Measurements from ENCODE around the gene FBRSL1.
"Not testable (repeated sequence)": the region's sequence is repeated elsewhere in the genome, so short reads cannot be mapped to it uniquely, and the experiment has no call there.

The FBRSL1 gene

DNA sequence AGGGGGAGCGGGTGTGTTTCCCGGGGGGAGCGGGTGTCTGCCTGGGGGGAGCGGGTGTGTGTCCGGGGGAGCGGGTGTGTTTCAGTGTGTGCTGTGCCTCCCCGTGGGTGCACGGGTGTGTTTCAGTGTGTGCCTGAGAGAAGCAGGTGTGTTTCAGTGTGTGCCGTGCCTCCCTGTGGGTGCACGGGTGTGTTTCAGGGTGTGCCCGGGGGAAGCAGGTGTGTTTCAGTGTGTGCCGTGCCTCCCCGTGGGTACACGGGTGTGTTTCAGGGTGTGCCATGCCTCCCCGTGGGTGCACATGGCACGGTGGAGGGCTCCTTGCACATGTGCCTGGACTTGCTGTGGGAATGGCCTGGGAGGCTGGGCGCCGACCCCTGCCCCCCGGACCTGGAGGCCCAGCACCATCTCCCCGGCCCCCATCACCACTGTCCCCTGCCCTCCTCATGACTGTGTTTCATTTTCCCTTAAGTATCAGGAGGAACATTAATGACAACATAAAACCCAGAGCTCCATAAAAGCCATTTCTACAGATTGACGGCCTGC, 38.7 kb downstream of the FBRSL1 start:
- no peak for DNase-seq

DNA sequence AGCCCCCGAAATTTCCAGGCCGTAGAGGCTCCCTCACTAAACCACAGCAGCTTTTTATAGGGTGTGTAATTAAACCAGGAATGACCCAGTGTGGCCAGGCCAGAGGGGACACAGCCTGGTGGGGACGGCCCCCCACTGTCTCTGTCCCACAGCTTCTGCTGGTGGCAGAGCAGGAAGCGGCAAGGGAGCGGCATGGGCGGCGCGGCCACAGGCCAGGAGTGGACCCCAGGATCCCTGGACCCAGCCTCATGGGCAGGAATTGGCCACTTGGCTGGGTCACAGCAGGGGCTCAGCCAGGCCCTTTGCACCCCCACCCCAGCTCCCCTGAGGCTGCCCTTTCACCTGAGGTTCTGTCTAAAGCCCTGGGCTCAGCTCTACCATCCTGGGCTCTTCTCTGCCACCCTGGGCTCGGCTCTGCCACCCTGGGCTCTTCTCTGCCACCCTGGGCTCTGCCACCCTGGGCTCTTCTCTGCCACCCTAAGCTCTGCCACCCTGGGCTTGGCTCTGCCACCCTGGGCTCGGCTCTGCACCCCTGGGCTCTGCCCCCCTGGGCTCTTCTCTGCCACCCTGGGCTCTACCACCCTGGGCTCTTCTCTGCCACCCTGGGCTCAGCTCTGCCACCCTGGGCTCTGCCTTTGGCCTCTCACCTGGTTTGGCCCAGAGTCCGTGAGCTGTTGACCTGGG, 39.3 kb downstream of the FBRSL1 start:
- no peak for DNase-seq

DNA sequence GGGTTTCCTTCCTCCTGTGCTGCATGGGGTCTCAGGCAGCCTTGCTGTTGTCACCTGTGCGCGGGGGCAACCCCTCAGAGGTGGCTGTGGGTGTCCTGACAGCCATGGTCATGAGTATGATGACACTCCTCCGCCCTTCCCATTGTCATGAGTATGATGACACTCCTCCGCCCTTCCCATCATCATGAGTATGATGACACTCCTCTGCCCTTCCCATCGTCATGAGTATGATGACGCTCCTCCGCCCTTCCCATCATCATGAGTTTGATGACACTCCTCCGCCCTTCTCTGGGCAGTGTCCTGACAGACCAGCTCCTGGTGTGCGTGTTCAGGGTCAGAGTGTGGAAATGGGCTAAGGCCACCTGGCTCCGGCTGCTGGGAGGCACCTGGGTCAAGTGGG, 40.0 kb downstream of the FBRSL1 start:
- DNase-seq = no peak

DNA sequence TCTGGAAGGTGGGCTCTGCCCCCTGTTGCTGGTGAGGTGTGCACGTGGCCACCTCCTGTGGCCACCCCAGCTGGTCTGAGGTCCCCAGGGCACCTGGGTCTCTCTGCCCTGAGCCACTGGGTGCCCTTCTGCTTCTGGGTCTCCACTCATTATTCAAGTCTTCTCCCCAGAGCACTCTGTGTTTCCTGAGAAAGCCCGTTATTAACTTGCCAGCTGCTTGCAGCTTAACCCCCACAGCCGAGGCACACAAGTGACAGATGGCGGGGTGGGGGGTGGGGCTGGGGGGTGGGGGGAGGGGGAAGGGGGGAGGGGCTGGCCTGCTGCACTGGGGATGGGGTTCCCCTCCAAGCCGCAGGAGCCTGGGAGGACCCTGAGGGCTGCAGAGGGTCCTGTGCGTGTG, 40.5 kb downstream of the FBRSL1 start:
- no peak for DNase-seq

DNA sequence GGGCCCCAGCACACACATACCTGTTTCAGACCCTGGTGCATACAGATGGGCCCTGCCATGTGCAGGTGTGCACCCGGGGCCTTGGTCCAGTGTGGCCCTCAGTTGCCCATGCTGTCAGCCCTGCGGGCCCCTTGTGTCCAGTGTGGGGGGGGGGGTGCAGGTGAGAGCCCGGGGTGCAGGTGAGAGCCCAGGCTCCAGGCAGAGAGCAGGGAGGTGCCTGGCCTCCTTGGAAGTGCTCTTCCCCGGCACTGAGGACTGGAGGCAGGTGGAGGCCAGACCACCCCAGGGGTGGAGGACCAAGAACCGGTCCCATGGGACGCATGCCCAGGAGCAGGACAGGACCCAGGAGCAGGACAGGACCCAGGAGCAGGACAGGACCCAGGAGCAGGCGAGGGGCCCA, 40.9 kb downstream of the FBRSL1 start:
- no peak for DNase-seq

DNA sequence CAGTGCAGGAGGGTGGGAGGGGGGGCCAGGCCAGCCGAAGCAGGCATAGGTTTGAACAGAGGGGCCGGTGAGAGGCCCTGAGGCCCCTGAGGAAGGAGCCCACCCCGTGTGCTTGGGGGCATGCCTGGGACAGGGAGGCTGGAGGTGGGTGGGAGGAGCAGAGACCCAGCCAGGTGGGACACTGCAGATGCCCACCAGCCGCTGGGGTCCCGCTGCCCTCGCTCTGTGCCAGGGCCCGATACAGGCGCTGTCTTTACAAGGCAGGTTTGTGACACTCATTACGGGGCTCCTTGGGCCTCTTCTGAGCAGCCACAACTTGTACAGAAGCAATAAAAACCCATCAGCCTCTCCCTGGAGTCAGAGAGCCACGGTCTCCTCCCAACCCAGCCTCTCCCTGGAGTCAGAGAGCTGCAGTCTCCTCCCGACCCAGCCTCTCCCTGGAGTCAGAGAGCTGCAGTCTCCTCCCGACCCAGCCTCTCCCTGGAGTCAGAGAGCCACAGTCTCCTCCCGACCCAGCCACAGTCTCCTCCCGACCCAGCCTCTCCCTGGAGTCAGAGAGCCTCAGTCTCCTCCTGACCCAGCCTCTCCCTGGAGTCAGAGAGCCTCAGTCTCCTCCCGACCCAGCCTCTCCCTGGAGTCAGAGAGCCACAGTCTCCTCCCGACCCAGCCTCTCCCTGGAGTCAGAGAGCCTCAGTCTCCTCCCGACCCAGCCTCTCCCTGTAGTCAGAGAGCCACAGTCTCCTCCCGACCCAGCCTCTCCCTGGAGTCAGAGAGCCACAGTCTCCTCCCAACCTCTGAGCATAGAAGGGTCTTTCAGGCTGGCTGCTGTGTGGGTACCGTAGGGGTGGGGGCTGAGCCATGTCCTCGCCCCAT, 43.0 kb downstream of the FBRSL1 start:
- not testable (repeated sequence) for DNase-seq

DNA sequence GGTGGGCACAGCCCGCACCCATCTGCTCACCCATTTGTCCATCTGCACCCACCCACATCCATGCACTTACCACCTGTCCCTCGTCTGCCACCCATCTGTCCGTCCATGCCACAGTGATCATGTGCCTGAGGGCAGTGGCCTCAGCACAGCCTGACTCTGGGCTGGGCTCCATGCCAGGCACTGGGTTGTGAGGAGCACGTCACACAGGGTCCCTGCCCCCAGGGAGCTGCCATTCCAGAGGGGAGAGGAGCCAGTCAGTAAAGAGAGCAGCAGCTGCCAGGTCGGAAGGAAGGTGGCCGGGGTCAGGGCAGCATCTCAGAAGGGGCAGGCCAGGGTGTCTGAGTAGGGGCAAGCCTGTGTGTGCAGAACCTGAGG, 43.6 kb downstream of the FBRSL1 start:
- no peak for DNase-seq

DNA sequence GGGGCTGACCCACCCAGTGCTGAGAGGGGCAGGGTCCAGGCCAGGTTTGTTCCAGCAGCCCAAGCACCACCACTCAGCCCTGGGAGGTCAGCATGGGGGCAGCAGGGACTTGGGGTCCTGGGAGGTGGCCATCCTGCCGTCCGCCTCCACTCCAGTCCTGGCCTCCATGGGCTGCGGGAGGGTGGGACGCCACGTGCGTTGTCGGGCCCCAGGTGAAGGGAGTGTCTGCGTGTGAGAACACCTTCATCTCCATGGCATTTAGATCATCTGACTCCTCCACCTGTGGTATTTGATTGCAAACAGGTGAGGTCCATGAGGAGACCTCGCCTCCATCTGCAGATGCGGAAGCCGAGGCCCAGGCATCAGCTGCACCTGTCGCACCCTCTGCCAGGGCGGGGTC, 44.1 kb downstream of the FBRSL1 start:
- no peak for DNase-seq

DNA sequence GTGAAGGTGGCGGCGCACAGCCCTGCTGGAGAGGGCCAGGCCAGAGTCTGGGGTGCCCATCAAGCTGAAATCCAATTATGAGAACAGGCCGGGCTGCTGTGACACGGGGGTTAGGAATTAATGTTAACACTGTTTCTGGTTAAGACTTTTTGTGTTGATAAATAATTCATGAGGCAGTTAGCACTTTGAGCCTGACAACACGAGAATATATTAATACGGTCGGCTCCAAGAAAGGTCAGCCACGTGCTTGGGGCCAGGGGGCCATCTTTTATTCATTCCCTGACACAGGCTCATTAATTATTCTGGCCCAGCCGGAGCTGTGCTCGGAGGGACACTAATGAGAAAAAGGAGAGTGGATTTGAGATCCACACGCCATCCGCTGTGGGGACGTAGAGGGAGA, 45.1 kb downstream of the FBRSL1 start:
- DNase-seq = no peak

DNA sequence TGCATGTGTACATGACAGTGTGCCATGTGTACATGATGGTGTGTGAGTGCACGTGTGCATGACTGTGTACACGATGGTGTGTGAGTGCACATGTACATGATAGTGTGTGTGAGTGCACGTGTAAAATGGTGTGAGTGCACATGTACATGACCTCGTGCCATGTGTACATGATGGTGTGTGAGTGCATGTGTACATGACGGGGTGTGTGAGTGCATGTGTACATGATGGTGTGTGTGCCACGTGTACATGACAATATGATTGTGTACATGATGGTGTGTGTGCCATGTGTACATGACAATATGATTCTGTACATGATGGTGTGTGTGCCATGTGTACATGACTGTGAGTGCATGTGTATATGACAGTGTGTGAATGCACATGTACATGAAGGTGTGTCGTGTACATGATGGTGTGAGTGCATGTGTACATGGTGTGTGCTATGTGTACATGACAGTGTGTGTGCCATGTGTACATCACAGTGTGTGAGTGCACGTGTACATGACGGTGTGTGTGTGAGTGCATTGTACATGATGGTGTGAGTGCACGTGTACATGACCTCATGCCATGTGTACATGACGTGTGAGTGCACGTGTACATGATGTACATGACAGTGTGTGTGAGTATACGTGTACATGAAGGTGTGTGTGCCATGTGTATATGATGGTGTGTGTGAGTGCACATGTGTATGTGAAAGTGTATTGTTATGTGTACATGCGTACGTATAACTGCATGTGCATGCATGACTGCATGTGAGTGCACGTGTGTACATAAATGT, 46.3 kb downstream of the FBRSL1 start:
- DNase-seq = no peak

DNA sequence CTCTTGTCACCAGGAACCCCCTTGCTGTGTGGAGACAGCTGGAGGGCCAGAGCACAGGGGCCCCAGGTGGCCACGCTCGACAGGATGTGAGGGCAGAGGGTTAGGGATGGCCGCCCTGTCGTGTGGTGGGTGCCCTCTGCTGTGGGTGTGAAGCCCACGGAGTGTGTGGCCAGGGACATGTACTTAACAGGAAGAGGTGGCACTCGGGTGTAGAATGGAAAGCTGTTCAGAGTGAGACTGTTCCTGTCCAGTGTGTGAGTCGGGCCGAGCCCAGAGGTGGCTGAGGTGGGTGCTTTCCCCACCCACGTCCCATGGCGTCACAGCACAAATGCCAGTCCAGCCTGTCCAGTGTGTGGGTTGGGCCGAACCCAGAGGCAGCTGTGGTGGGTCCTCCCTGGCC, 47.1 kb downstream of the FBRSL1 start:
- DNase-seq = no peak

DNA sequence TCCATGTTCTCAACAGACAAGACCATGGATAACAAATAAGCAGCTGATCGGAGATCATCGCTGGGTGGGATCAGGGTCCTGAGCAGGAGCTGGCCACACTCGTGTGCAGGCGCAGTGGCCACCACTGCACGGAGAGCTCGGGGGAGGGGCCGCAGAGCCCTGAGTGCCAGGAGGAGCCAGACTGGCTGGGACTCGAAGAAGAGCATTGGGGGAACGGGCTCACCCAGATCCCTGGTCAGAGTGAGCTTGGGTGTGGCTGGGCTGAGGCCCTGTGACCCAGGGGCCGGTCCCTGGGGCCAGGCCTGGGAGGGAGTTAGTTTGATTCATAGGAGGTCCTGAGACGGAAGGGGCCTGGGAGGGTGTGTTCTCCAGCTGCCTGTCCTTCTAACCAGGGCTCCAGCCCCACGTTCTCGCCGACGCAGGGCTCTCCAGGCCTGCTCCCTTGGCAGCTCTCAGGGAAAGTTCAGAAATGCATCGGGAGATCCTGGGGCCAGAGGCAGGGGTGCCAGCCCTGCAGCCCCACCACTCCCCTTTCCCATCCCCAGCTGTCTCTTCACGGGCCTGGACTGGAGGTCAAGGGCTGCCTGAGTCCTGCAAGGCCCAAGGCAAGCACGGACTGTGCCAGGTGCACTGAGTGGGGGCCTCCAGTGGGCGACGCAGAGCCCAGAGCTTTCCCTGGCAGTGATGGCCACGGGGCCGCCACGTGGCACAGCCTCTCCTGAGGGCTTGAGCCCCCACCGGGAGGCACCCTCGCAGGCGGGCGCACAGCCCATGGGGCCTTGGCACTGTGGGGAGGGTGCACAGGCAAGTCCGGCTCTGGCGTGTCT, 48.1 kb downstream of the FBRSL1 start:
- no peak for DNase-seq

DNA sequence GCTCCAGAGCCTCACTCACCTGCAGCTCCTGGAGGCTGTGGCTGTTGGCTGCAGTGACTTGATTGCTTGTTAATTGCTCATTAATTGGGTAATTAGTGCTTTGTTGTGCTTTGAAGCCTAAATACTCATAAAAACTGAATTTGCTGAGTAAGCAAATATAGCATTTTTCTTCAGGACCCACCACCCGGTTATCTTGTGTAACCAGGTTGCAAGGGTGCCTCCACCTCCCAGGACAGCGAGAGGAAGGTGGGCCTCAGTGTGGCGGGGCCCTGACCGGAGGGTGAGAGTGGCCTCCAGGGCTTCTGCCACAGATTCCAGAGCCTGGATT, 48.7 kb downstream of the FBRSL1 start:
- DNase-seq = no peak

DNA sequence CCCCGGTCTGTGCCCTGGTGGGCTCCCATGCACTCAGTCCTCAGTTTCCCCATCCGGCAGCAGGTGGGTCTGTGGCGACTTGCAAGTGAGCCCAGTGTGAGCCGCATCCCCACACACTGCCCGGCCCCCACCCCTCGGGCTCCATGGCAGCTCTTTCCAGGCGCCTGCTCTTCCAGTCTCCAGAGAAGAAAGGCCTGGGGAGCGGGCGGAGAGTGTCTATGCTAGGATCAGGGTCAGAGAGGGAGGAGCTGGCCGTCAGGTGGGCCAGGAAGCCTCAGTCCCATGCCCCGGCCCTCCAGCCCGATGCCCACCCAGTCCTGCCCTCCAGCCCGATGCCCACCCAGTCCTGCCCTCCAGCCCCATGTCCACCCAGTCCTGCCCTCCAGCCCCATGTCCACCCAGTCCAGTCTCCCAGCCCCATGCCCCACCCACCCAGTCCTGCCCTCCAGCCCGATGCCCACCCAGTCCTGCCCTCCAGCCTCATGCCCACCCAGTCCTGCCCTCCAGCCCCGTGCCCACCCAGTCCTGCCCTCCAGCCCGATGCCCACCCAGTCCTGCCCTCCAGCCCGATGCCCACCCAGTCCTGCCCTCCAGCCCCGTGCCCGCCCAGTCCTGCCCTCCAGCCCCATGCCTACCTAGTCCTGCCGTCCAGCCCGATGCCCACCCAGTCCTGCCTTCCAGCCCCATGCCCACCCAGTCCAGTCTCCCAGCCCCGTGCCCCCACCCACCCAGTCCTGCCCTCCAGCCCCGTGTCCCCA, 49.2 kb downstream of the FBRSL1 start:
- no peak for DNase-seq

DNA sequence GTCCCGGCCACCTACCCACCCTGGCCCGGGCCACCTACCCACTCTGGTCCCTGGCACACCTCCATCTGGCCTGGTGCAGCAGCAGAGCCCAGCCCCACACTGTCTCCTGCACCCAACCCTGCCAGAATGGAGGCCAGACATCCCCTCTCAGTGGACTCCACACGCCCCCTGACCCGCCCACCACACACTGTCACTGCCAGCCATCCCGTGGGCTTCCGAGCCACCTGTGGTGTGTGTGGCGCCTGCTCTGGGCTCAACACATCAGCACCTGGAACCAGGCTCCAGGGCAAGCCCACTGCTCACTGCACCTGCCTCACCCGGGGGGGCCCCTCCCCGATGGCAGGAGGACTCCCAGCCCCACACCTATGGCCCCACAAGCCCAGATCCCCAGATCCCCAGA, 50.5 kb downstream of the FBRSL1 start:
- no peak for DNase-seq

DNA sequence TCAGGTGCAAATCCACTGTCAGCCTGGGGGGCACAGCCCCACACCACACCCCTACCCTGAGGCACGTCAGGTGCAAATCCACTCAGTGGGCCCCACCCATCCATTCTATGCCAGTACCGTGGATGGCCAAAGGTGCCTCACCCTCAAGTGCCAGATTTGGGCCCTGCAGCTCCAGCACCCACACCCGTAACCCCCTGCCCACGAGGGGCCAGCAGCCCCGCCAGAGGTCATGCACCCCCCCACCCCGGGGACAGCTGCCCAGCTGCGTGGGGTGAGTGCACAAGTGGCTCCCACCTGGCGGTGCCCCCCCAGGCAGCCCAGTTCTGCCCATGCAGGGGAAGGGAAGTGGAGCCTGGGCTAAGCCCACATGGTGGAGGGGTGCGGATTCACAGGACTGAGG, 51.2 kb downstream of the FBRSL1 start:
- no peak for DNase-seq

DNA sequence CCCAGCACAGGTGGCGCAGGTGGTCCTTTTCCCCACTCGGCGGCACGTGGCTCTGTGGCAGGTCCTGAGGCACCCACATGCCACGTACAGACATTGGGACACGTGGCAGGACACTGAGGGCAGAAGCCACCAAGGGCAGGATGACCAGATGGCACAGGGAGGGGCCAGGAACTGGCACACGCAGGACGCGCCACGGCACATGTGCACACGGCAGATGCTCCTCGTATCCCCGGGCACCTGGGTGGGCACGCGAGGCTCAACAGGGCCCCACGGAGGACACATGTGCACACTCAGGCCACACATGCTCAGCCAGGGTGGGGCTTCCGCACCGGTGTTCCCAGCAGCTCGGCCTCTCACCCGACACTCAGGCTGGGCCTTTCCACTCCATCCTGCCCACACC, 52.0 kb downstream of the FBRSL1 start:
- no peak for DNase-seq

DNA sequence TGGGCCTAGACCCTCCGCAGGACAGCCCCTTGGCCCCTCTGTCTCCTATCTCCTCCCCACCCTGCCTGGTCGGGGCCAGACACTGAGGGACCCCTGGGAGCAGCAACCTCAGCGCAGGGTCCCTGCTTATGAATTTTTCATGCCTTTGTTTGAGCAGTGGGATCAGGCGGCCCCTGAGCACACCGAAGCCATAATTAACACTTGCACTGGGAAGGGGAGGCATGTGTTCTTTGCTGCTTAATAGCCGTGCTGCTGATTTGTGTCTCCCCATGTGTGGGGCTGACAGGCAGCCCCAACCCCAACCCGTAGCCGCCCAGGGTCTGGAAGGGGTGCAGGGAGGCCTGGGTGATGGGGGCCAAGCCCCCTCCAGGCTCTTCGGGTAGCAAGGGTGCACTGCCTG, 52.7 kb downstream of the FBRSL1 start:
- DNase-seq = no peak

DNA sequence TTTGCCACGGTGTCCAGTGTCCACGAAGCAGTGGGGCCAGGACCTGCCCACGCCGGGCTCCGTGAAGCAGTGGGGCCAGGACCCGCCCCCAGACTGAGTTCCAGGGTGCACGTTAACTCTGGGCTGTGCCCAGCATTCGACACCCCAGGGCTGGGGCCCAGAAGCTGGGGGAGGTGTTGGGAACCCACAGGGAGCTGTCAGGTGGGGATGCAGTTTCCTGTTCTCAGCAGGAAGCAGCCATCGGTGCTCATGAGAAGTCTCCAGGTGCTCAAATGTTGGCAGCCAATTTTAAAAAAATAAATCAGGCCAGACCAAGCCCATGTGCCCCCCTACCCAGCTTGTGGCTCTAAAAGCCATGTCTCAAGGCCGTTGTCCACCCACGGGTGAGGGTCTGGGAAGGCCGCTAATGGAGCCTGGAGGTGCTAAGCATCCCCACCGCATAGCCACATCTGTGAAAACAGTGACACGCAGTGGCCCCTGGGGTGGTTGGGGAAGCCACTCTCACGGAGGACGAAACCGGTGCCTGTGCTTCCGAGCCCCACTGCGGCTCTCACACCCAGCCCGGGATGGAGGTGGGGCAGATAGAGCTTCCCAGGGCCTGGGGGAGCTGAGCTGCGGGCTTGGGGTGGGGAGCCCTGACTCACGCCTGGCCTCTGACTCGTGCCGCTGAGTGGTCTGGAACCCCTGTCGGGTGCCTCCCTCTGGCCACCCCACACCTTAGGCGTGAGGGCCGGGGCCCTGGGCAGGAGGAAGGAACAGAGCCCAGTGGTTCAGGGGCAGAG, 53.5 kb downstream of the FBRSL1 start:
- DNase-seq = no peak

DNA sequence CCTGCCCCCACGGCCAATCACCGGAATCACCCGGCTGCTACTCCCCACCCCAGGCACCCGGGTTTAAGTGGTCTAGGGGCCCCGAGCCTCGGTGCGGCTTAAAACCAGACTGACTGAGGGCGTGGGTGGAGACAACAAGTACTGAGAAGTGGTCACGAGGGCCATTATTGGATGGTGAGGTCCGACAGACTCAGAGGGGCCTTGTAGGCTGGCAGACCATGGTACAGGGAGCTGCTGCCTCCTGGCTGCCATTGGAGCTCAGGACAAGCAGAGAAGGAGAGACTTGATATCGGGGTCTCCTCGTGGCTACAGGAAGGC, 54.1 kb downstream of the FBRSL1 start:
- no peak for DNase-seq

DNA sequence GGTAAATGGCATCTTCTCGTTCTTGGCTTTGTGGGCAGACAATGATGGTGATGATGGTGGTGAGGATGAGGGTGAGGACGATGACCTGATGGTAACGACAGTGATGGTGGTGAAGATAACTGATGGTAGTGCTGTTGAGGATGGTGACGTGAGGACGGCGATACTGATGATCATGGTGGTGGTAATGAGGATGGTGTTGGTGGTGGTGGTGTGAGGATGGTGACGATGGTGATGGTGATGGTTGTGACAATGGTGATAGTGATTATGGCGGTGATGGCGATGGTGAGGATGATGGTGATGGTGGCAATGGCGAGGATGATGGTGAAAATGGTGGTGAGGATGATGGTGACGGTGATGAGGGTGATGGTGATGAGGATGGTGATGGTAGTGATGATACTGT, 54.5 kb downstream of the FBRSL1 start:
- DNase-seq = no peak
